ENCODE results near the gene PUM2.

The PUM2 gene

GRCh38 chr2:20225294-20226151, 125.1 kb downstream of the PUM2 start:
- Histone ChIP-seq H3K27ac (peak overlapping the region; percentile 64), H3K79me2 (no peaks in the 10 kb centered on the region), H3K9ac (no peak overlapping the region)

DNA sequence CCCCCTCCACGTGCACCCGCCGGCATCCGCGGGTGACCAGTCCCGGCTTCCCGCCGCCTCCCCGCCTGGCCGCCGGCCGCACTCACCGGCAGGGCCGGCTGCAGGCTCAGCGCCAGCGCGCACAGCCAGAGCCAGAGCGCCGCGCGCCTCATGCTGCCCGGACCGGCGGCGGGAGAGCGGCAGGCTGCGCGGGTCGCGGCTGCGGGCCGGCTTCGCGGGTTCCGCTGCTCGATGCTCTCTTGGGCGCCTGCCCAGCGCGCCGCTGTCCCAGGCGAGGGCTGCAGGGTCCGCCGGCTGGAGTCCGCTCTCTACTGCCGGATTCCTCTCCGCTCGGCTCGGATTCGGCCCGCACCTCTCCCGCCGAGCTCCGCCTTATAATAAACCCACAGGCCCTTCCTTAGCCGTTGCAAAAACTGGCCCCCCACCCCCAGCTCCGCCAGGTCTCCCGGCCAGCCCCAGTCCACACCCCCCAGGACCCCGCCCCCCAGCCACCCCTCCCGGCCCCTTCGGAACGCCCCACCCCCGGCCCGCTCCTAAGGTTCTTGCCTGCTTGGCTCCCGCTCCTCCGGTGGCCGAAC, 125.8 kb downstream of the PUM2 start, which contains the start of gene SDC1:
TSS of gene SDC1 (minus strand) at position 415 of the 578 bp plus-strand sequence. CDS start at position 152, 263 bp downstream.
- Histone ChIP-seq H3K27ac (peak within 1 kb of the TSS; percentile 64), H3K4me1 (peaks cover 2% of the 10 kb centered on the region), H3K9me3 (ENCODE audit: control insufficient read depth, low read length) (no peaks in the 10 kb centered on the region), H2AFZ (peak within 1 kb of the TSS; percentile 96), H3K4me2 (ENCODE audit: low read length) (peak within 1 kb of the TSS; percentile 81), H3K4me3 (ENCODE audit: low read depth, low read length) (peak within 1 kb of the TSS; percentile 48), H3K27me3 (ENCODE audit: control insufficient read depth, insufficient read depth, low read length) (no peaks in the 10 kb centered on the region), H3K79me2 (no peaks in the 10 kb centered on the region), H3K36me3 (ENCODE audit: control insufficient read depth, insufficient read depth, low read length) (no peaks in the 10 kb centered on the region), H3K9ac (no peak within 1 kb of the TSS)
- no peak for TF ChIP-seq CTCF (IDR thresholded peaks at IDR 0.05)

More at GRCh38 chr2:20225294-20226151, 125.1 kb downstream of the PUM2 start:
- Histone ChIP-seq H3K9me3 (ENCODE audit: control insufficient read depth, low read length) (no peaks in the 10 kb centered on the region), H3K4me3 (ENCODE audit: low read depth, low read length) (peak overlapping the region; percentile 40), H3K36me3 (ENCODE audit: control insufficient read depth, insufficient read depth, low read length) (no peaks in the 10 kb centered on the region), H3K4me2 (ENCODE audit: low read length) (peak overlapping the region; percentile 81), H2AFZ (peak overlapping the region; percentile 96), H3K27me3 (ENCODE audit: control insufficient read depth, insufficient read depth, low read length) (no peaks in the 10 kb centered on the region), H3K4me1 (peaks cover 2% of the 10 kb centered on the region)
- TF ChIP-seq CTCF (IDR thresholded peaks at IDR 0.05) = peak; percentile 68

GRCh38 chr2:20224164-20224715, 126.4 kb downstream of the PUM2 start:
- no peak for TF ChIP-seq CTCF (IDR thresholded peaks at IDR 0.05)
- Histone ChIP-seq H3K4me1 (peaks cover 2% of the 10 kb centered on the region), H3K9me3 (ENCODE audit: control insufficient read depth, low read length) (no peaks in the 10 kb centered on the region), H3K4me2 (ENCODE audit: low read length) (peak overlapping the region; percentile 78), H3K79me2 (no peaks in the 10 kb centered on the region), H3K36me3 (ENCODE audit: control insufficient read depth, insufficient read depth, low read length) (no peaks in the 10 kb centered on the region), H3K27me3 (ENCODE audit: control insufficient read depth, insufficient read depth, low read length) (no peaks in the 10 kb centered on the region), H3K9ac (no peak overlapping the region), H2AFZ (peak overlapping the region; percentile 96), H3K27ac (peak overlapping the region; percentile 39), H3K4me3 (ENCODE audit: low read depth, low read length) (peak overlapping the region; percentile 48)

DNA sequence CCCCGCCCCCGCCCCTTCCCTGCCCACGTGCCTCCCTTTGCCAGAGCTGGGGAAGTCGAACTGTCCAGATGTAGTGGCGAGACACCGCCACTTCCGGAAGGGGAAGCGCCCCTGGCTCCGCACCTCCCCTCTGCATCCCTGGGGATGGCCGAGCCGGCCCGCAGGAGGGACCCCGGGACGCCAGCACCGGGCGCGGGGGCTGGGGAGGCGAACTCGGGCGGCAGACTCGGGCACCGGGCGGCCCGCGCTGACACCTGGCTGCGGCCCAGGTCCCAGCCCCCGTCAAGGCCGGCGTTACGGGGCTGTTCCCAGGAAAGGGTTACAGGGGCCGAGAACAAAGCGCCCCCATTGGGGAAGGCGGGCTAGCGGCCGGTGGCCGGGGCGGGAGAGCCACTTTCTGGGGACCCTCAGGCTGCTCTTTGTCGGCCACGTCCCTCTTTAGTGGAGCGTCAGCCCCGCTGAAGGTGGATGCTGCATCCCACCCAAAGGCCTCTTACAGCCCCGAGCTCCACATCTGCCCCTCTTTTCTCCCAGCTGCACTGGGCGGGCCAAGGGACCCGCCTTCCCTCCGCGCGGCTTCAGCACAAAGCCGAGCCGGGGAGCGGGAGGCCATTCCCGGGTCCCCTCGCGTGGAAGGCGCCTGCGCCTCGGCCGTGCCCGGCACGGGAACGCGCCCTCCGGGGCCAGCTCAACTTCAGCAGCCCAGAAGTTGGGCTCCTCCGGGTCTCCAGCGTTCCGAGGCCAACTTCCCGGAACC, 127.1 kb downstream of the PUM2 start:
- peak overlapping the region; percentile 43 for H3K27ac ChIP-seq

More for the DNA sequence above, 127.1 kb downstream of the PUM2 start:
- Histone ChIP-seq H3K27me3 (ENCODE audit: control insufficient read depth, insufficient read depth, low read length) (no peaks in the 10 kb centered on the region), H3K79me2 (no peaks in the 10 kb centered on the region), H3K4me2 (ENCODE audit: low read length) (peak overlapping the region; percentile 78), H3K9ac (no peak overlapping the region), H3K4me1 (peaks cover 2% of the 10 kb centered on the region), H3K4me3 (ENCODE audit: low read depth, low read length) (peak overlapping the region; percentile 41), H3K36me3 (ENCODE audit: control insufficient read depth, insufficient read depth, low read length) (no peaks in the 10 kb centered on the region), H2AFZ (peak overlapping the region; percentile 96), H3K9me3 (ENCODE audit: control insufficient read depth, low read length) (no peaks in the 10 kb centered on the region)
- TF ChIP-seq CTCF (IDR thresholded peaks at IDR 0.05) = no peak
